Testis (tissue), 3 donors: ENCODE data around the gene PPP3R1. TPM values are rescaled to one million over a fixed set of nuclear protein-coding genes. Genes with fewer than 3 reads are reported as not detected.

Experiments
- DNase-seq: peaks from one replicate; pipeline ENCODE4 v3.0.0-alpha.2; 2019
- H3K27ac ChIP-seq, 2 donors: fragments of 200-600 bp; sonication (generic); one replicate each; pipeline ENCODE4 v1.5.1; 2019
- H3K27me3 ChIP-seq: fragments of 200-600 bp; sonication (generic); one replicate; pipeline ENCODE4 v1.5.1; 2019
- H3K36me3 ChIP-seq: fragments of 200-600 bp; sonication (generic); one replicate; pipeline ENCODE4 v1.5.1; 2017; ENCODE audit warnings: low read depth; ENCODE audit errors: missing control alignments
- H3K4me1 ChIP-seq: fragments of 200-600 bp; sonication (generic); one replicate; pipeline ENCODE4 v1.5.1; 2019
- H3K4me3 ChIP-seq, 2 donors: fragments of 200-600 bp; sonication (generic); one replicate each; pipeline ENCODE4 v1.5.1; 2017 to 2019
- H3K9me3 ChIP-seq: fragments of 200-600 bp; sonication (generic); one replicate; pipeline ENCODE4 v1.5.1; 2017
- POLR2A ChIP-seq: fragments of 450-650 bp; IDR thresholded peaks from one replicate; pipeline ENCODE4 v1.6.1; 2017; ENCODE audit warnings: antibody characterized with exemption, mild to moderate bottlenecking, moderate library complexity
- WGBS, 2 donors: methylation state at CpG; one replicate each; pipeline ENCODE4 v1.1.5; 2018; 5-methylcytosine and 5-hydroxymethylcytosine counted together
- intact Hi-C: fragments of 100-400 bp; cut with DNase I; formaldehyde crosslinking; loops from one replicate; pipeline ENCODE4 v1.15.1; 2023; ENCODE audit warnings: low total_unique reads
- polyA plus RNA-seq: library from polyadenylated mRNA; stranded (reverse); fragments of 350-450 nt; fragmentation: Illumina TruSeq; extraction: RNeasy Lipid Tissue Mini Kit (QIAGEN cat#74804); gene quantifications from one replicate; pipeline ENCODE4 v1.2.3, GENCODE V29; 2014; ENCODE audit warnings: low read depth, low replicate concordance; ENCODE audit not compliant: insufficient read depth
- total RNA-seq, 2 donors: library from RNA; depleted of rRNA; stranded (reverse); fragments of >200 nt; gene quantifications; one replicate each; pipeline ENCODE4 v1.2.3, GENCODE V29; 2016
- TF ChIP-seq, protein P1 (sequence below), 3 experiments: fragments of 450-650 bp in 2 of 3; fragments of 200-600 bp in 1 of 3; sonication (generic) in 1 of 3; IDR thresholded peaks; one replicate each; pipeline ENCODE4 v1.5.1; 2016 to 2019; ENCODE audit warnings: antibody characterized with exemption in 3 of 3, mild to moderate bottlenecking in 2 of 3, moderate library complexity in 1 of 3

The PPP3R1 gene
- total and polyA plus RNA-seq, 3 donors from 2014 or later: 35.7 to 45.0 (median 37.0) TPM

DNA sequence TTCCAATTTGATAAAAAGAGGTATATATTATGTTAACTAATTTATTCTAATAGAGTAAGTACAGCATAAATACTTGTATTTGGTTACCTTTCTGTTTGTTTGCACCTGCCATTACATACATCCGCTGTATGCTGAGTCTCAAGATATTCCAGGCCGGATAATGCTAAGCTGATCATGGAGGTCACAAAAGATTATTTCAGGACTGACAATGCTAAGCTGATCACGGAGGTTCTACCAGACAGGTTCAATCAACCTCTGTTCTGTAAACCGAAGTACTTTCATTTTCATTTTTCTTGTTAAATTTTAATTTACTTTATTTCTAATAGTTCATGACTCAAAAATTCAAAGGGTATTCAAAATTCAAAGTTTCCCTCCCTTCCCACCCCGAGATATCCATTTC, 63.5 kb downstream of the PPP3R1 start:
- WGBS, 2 donors: 79 to 88% methylated on average over 5 of the region's 5 CpGs
- no peaks in the 10 kb centered on the region for H3K9me3 ChIP-seq
- TF ChIP-seq, protein P1, sequence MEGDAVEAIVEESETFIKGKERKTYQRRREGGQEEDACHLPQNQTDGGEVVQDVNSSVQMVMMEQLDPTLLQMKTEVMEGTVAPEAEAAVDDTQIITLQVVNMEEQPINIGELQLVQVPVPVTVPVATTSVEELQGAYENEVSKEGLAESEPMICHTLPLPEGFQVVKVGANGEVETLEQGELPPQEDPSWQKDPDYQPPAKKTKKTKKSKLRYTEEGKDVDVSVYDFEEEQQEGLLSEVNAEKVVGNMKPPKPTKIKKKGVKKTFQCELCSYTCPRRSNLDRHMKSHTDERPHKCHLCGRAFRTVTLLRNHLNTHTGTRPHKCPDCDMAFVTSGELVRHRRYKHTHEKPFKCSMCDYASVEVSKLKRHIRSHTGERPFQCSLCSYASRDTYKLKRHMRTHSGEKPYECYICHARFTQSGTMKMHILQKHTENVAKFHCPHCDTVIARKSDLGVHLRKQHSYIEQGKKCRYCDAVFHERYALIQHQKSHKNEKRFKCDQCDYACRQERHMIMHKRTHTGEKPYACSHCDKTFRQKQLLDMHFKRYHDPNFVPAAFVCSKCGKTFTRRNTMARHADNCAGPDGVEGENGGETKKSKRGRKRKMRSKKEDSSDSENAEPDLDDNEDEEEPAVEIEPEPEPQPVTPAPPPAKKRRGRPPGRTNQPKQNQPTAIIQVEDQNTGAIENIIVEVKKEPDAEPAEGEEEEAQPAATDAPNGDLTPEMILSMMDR (IDR thresholded peaks at IDR 0.05): no peak
- no peak for TF ChIP-seq POLR2A
- intact Hi-C loops: no loop called here
- no peak for DNase-seq
- no peaks in the 10 kb centered on the region for H3K27me3 ChIP-seq
- H3K4me3 ChIP-seq: no peak overlapping the region
- H3K4me1 ChIP-seq: no peaks in the 10 kb centered on the region
- no peaks in the 10 kb centered on the region for H3K36me3 ChIP-seq
- H3K27ac ChIP-seq: no peak overlapping the region

DNA sequence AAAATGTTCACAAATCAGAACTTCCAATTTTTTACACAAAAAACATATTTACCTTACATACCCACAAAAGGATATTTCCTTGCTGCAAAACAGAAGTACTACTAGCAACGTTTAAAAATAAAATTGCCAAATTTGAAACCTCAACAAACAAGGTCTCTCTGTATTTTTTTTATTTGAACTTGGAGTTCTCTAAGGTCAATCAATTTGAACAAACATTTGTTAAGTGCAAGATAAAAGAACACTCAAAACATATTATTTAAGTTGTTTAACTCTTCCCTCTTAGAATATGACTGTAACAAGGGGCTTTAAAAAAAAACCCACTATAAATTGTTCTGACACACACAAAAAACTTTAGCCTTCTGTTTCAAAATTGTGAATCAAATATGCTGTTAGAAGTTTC, 65.0 kb downstream of the PPP3R1 start:
- no peaks in the 10 kb centered on the region for H3K36me3 ChIP-seq
- no peak overlapping the region for H3K4me3 ChIP-seq
- WGBS, 2 donors: 39% methylated on average over 1 of the region's 1 CpG
- no peaks in the 10 kb centered on the region for H3K27me3 ChIP-seq
- H3K4me1 ChIP-seq: no peaks in the 10 kb centered on the region
- H3K27ac ChIP-seq: no peak overlapping the region
- no peak for DNase-seq
- no peak for TF ChIP-seq POLR2A
- TF ChIP-seq, protein P1 (IDR thresholded peaks at IDR 0.05): no peak
- intact Hi-C loops: no loop called here
- H3K9me3 ChIP-seq: no peaks in the 10 kb centered on the region

DNA sequence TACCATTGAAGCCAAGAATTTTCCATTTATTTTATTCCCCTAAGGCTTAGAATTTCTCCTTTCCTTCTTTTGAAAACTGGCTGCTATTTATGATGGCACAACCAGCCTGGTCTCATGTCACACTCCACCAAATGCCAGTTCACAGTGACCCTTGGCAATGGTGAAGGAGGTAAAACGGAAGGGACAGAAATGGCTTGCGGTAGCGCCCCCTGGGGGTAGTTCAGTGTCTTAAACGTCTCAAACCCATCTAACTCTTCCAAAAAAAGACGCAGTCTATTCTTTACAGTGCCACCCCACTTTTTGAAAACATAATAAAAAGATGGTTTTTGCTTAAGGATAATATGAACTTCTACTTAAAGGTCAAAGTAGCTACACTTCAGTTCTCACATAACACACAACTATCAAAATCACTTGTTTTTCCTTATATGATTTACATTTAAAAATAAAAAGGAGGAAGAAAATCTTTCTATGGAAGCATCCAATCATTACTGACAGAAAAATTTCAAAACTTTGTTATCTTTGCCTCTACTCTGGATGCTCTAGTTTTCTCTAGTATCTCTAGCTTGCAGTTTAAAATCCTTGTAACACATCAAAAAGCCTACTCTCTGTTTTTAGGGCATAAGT, 66.7 kb downstream of the PPP3R1 start:
- WGBS, 2 donors: 40 to 55% methylated on average over 5 of the region's 5 CpGs
- Histone ChIP-seq H3K4me1 (no peaks in the 10 kb centered on the region), H3K9me3 (no peaks in the 10 kb centered on the region), H3K36me3 (no peaks in the 10 kb centered on the region), H3K27me3 (no peaks in the 10 kb centered on the region), H3K27ac (no peak overlapping the region), H3K4me3 (no peak overlapping the region)
- intact Hi-C loops: no loop called here
- no peak for TF ChIP-seq POLR2A
- TF ChIP-seq, protein P1 (IDR thresholded peaks at IDR 0.05): peak in 2 of 3 experiments; percentile 31 to 59
- peak; percentile 50 for DNase-seq

DNA sequence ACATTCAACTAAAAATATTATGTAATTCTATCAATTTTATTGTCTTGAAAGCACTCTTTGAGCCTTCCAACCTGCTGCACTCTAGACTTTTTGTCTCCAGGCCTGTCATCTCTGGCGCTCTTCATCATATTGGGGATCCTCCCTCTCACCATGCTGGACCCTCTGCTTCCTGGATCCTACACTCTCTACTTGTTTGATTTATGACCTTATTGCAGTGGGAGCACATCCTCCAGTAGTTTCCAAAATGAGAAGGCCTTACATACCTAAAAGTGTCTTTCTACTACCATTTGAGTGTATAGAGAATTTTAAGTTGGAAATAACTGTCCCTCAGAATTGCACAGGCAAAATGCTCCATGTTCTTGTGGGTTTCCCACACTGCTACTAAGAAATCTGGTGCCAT, 69.4 kb downstream of the PPP3R1 start:
- Histone ChIP-seq H3K27ac (no peak overlapping the region), H3K36me3 (no peaks in the 10 kb centered on the region), H3K4me3 (no peak overlapping the region), H3K27me3 (no peaks in the 10 kb centered on the region), H3K4me1 (no peaks in the 10 kb centered on the region), H3K9me3 (no peaks in the 10 kb centered on the region)
- TF ChIP-seq POLR2A: no peak
- 93 to 100% methylated on average over 1 of the region's 1 CpG for WGBS, 2 donors
- no peak for DNase-seq
- intact Hi-C loops: no loop called here

DNA sequence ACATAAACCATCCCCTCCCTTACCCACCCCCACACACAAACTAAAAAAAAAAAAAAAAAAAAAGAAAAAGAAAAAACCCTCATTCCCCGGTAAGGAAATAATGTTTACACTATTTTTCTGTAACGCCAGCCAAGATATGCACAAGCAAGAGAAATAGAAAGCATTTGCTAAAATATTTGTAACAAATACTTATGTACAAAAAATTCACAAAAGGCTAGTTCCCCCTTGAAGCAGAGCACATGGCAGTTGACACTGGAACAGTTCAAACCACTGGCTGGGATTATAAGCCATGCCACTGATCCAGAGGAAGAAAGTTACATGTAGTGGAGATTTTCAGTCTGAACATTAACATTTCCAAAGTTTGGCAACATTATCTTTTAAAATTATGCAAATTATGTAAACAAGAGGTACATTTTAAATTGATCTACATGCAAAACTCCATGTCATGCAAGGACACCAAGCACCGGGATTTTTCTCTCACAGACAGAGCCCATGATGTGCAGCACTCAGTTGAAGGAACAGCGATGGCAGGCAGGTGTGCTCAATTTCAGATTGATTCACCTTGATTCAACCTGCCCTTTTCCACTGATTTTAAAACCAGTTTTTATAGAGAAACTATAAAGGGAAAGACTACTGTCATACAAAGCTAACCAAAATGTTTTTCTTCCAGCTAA, 73.2 kb downstream of the PPP3R1 start:
- intact Hi-C loops: no loop called here
- DNase-seq: no peak
- no peak overlapping the region for H3K27ac ChIP-seq
- H3K4me3 ChIP-seq: no peak overlapping the region
- TF ChIP-seq, protein P1 (IDR thresholded peaks at IDR 0.05): no peak
- TF ChIP-seq POLR2A: no peak
- no peaks in the 10 kb centered on the region for H3K27me3 ChIP-seq
- no peaks in the 10 kb centered on the region for H3K36me3 ChIP-seq
- H3K9me3 ChIP-seq: no peaks in the 10 kb centered on the region
- H3K4me1 ChIP-seq: no peaks in the 10 kb centered on the region
- WGBS, 2 donors: 72 to 77% methylated on average over 4 of the region's 4 CpGs
